ENCODE results near the gene SLAMF9.

SLAMF9 gene

DNA sequence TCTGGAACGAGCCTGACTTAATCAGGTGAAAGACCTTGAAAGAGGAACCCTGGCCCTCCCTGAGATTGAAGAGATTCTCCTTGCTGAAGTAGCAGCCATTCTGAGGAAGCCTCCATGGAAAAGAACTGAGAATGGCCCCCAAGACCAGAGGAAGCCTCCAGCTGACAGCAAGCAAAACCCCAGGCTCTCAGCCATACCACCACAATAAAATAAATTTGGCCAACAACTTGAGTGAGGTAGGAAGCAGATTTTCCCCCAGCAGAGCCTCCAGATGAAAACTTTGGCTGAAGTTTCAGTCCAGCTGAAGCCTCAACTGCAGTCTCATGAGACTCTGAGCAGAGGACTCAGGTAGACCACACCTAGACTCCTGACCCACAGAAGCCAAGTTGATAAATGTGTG, 34.0 kb upstream of the SLAMF9 start:
- no peak overlapping the region for H3K4me3 ChIP-seq (ENCODE audit: insufficient read depth, low read length, poor library complexity, severe bottlenecking)
- no peak overlapping the region for H3K9ac ChIP-seq (ENCODE audit: low read length)
- no peaks in the 10 kb centered on the region for H3K79me2 ChIP-seq (ENCODE audit: insufficient read depth, low read length)
- H3K27me3 ChIP-seq (ENCODE audit: low read length): no peaks in the 10 kb centered on the region
- no peaks in the 10 kb centered on the region for H3K9me3 ChIP-seq (ENCODE audit: insufficient read depth, low read length)
- no peak overlapping the region for H3K4me2 ChIP-seq (ENCODE audit: low read depth, low read length, poor library complexity, severe bottlenecking)
- no peak overlapping the region for H3K27ac ChIP-seq (ENCODE audit: low read depth, low read length)
- no peaks in the 10 kb centered on the region for H3K9me2 ChIP-seq (replicated peaks; ENCODE audit: insufficient read depth, low read length)
- no peak for TF ChIP-seq EZH2phosphoT487 (conservative IDR thresholded peaks at IDR 0.05; ENCODE audit: low read length)
- TF ChIP-seq, protein P1, sequence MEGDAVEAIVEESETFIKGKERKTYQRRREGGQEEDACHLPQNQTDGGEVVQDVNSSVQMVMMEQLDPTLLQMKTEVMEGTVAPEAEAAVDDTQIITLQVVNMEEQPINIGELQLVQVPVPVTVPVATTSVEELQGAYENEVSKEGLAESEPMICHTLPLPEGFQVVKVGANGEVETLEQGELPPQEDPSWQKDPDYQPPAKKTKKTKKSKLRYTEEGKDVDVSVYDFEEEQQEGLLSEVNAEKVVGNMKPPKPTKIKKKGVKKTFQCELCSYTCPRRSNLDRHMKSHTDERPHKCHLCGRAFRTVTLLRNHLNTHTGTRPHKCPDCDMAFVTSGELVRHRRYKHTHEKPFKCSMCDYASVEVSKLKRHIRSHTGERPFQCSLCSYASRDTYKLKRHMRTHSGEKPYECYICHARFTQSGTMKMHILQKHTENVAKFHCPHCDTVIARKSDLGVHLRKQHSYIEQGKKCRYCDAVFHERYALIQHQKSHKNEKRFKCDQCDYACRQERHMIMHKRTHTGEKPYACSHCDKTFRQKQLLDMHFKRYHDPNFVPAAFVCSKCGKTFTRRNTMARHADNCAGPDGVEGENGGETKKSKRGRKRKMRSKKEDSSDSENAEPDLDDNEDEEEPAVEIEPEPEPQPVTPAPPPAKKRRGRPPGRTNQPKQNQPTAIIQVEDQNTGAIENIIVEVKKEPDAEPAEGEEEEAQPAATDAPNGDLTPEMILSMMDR (IDR thresholded peaks at IDR 0.05; ENCODE audit: insufficient read depth, low read length, poor library complexity, severe bottlenecking): no peak
- H3F3A ChIP-seq (ENCODE audit: insufficient read depth): no peaks in the 10 kb centered on the region
- no peaks in the 10 kb centered on the region for H4K20me1 ChIP-seq (ENCODE audit: low read depth, low read length)
- H2AFZ ChIP-seq (ENCODE audit: low read depth, low read length, severe bottlenecking): no peak overlapping the region
- no peaks in the 10 kb centered on the region for H3K36me3 ChIP-seq (ENCODE audit: low read length)

- Histone ChIP-seq H3K9me3 (ENCODE audit: insufficient read depth, low read length) (no peaks in the 10 kb centered on the region), H3K36me3 (ENCODE audit: low read length) (no peaks in the 10 kb centered on the region), H3K9ac (ENCODE audit: low read length) (no peak overlapping the region), H3K9me2 (replicated peaks; ENCODE audit: insufficient read depth, low read length) (no peaks in the 10 kb centered on the region), H2AFZ (ENCODE audit: low read depth, low read length, severe bottlenecking) (no peak overlapping the region), H3K27ac (ENCODE audit: low read depth, low read length) (no peak overlapping the region), H4K20me1 (ENCODE audit: low read depth, low read length) (no peaks in the 10 kb centered on the region), H3K4me3 (ENCODE audit: insufficient read depth, low read length, poor library complexity, severe bottlenecking) (no peak overlapping the region), H3K27me3 (ENCODE audit: low read length) (no peaks in the 10 kb centered on the region), H3K79me2 (ENCODE audit: insufficient read depth, low read length) (no peaks in the 10 kb centered on the region), H3F3A (ENCODE audit: insufficient read depth) (no peaks in the 10 kb centered on the region), H3K4me2 (ENCODE audit: low read depth, low read length, poor library complexity, severe bottlenecking) (no peak overlapping the region)
- no peak for TF ChIP-seq EZH2phosphoT487 (conservative IDR thresholded peaks at IDR 0.05; ENCODE audit: low read length)
- TF ChIP-seq, protein P1 (IDR thresholded peaks at IDR 0.05; ENCODE audit: insufficient read depth, low read length, poor library complexity, severe bottlenecking): no peak
Measured at GRCh38 chr1:159987186-159987585, 33.1 kb upstream of the SLAMF9 start.

- Histone ChIP-seq H2AFZ (ENCODE audit: low read depth, low read length, severe bottlenecking) (no peak overlapping the region), H3K9me2 (replicated peaks; ENCODE audit: insufficient read depth, low read length) (no peaks in the 10 kb centered on the region), H3K9me3 (ENCODE audit: insufficient read depth, low read length) (no peaks in the 10 kb centered on the region), H3K4me2 (ENCODE audit: low read depth, low read length, poor library complexity, severe bottlenecking) (no peak overlapping the region), H3K36me3 (ENCODE audit: low read length) (no peaks in the 10 kb centered on the region), H3K9ac (ENCODE audit: low read length) (no peak overlapping the region), H3K79me2 (ENCODE audit: insufficient read depth, low read length) (no peaks in the 10 kb centered on the region), H3F3A (ENCODE audit: insufficient read depth) (no peaks in the 10 kb centered on the region), H4K20me1 (ENCODE audit: low read depth, low read length) (no peaks in the 10 kb centered on the region), H3K27ac (ENCODE audit: low read depth, low read length) (no peak overlapping the region), H3K4me3 (ENCODE audit: insufficient read depth, low read length, poor library complexity, severe bottlenecking) (no peak overlapping the region), H3K27me3 (ENCODE audit: low read length) (no peaks in the 10 kb centered on the region)
- no peak for TF ChIP-seq EZH2phosphoT487 (conservative IDR thresholded peaks at IDR 0.05; ENCODE audit: low read length)
- TF ChIP-seq, protein P1 (IDR thresholded peaks at IDR 0.05; ENCODE audit: insufficient read depth, low read length, poor library complexity, severe bottlenecking): no peak
Measured at GRCh38 chr1:159986531-159986930, 32.5 kb upstream of the SLAMF9 start.

All from SU-DHL-6 (cell line).